Jurkat, Clone E6-1 (cell line): ENCODE results near the gene DFFA. TPM values are rescaled to one million over a fixed set of nuclear protein-coding genes. Genes with fewer than 3 reads are reported as not detected.

ENCODE experiments used
- DNase-seq: peaks from one replicate; pipeline ENCODE4 v3.0.0-alpha.2; 2011; ENCODE audit warnings: low read depth, low spot score
- H3K4me3 ChIP-seq: 2 replicates; pipeline ENCODE4 v1.5.1; 2011; ENCODE audit warnings: mild to moderate bottlenecking, low read length, control low read depth, moderate library complexity
- polyA plus RNA-seq: library from polyadenylated mRNA; unstranded; fragments of >200 nt; gene quantifications from one replicate; pipeline ENCODE4 v1.2.1, GENCODE V29; 2012; ENCODE audit warnings: missing spikeins; ENCODE audit not compliant: insufficient read length, insufficient read depth

The DFFA gene, protein sequence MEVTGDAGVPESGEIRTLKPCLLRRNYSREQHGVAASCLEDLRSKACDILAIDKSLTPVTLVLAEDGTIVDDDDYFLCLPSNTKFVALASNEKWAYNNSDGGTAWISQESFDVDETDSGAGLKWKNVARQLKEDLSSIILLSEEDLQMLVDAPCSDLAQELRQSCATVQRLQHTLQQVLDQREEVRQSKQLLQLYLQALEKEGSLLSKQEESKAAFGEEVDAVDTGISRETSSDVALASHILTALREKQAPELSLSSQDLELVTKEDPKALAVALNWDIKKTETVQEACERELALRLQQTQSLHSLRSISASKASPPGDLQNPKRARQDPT
- 50.4 TPM for polyA plus RNA-seq

DNA sequence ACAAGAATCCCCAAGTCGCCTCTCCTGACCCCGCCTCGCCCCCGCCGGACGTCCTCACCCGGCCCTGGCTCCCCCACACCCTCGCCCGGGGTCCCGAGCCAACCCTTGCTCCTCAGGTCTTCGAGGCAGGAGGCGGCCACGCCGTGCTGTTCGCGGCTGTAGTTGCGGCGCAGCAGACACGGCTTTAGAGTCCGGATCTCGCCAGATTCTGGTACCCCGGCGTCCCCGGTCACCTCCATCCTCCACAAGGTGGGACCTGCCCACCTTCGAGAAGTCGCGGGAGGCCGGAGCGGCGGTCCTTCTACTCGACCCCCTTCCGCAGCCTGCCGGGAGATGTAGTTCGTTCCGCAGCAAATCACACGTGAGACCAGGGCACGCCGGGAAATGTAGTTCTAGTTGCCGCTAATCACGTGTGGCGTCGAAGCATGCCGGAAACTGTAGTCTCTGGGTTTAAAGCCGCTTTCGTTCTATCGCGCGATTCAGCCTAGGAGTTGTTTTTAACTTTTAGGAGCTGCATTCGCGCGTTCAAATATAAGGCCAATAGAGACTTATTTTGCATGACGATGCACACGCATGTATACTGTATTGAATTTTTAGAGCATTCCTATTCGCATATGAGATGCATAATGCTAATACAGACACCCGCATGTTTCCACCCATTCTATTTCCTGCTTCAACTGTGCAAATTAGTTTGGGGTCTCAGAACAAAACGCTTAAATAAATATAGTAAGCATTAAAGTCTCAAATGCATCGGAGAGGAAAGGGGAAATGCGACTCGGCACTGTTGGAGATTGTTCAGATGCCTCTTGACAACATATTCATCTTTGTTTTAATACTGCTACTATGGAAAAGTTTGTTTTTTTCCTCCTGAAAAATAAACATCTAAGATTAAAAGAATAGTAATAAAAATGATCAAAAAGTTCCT is at the start of gene DFFA:
Gene DFFA (minus strand): TSS at position 310 of the 925 bp plus-strand sequence. CDS start 71 bp downstream, at position 239.
- DNase-seq, result peak; percentile 96
- H3K4me3 ChIP-seq, result peak within 1 kb of the TSS; percentile 84

DNA sequence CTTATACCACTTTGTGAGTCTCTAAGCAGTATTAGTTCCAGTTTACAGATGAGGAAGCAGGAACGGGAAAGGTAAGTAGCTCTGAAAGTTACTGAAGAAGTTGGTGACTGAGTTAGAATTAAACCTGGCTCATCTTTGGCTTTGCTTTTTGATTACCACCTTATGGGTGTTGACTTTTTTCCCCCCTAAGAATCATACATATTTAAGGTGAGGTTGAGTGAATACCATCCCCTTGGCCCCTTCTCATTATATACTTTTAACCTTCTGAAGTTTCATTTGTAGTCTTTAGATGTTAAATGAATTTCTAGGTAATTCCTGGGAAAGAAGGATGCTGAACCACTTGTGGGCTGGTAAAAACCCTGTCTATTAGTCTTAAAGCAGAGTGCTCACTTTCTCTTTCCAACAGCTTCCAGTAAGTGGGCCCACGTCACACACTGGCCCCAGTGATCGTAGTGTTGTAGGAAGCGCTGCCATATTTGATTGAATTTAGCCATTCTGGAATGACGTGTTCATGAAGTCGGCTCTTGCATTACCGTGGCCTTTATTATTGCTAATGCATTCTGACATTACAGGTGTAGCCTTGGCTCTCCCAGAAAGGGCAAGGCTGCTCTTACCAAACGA is 49.3 kb upstream of the DFFA start:
- DNase-seq, result no peak
- no peak overlapping the region for H3K4me3 ChIP-seq

DNA sequence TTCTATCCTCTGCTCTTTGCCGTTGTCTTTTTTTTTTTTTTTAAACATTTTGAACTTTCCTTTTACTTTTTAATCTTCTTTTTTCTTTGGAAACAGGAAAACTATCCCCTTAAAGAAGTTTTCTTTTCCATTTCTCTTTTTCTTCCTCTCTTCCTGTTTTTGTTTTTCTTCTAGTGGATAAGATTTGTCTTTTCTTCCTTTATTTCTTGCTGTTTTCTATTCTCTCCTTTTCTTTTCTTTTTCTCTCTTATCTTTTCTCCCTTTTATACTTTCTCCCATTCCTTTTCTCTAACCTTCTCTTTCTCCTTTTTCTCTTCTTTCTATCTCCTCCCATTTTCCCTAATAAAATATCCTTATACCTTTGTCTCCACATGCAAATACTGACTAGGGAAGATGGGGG is 48.6 kb upstream of the DFFA start:
- DNase-seq, result no peak
- no peak overlapping the region for H3K4me3 ChIP-seq

DNA sequence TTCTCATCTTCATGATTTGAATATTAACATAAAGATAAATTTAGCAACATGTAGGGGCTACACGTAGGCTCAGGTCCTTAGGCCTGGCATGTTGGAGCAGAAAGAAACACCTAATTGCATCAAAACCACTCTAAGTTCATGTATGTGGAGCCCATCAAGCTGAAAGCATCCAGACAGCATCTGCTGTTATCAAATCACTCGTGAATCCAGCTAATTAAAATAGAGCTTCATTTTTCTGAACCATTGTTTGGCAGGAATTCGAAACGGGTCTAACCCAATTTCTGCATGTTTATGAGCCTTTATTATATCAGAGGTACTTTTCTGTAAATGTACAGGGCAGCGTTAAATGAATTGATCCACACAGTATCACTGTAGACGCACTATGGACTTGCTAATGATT is 48.2 kb upstream of the DFFA start:
- no peak for DNase-seq
- H3K4me3 ChIP-seq, result no peak overlapping the region

DNA sequence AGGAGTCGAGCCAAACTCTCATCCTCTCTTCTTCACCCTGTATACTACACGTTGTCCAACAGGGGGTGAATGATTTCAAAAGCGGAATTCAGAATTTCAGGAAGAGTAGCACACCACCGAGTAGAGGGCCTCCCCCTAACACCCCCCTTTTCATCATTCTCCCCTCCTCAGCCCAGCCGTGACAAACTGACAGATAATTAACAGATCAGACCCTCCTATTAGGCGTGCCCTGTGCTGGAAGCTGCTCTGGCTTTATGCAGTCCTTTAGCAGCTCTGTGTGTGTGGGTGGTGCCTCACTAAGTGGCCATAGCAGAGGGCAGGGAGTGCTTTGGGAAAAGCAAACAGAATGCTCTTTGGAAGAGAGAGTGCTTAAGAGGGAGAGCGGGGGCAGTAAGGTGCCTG is 46.7 kb upstream of the DFFA start:
- H3K4me3 ChIP-seq, result no peak overlapping the region
- no peak for DNase-seq

DNA sequence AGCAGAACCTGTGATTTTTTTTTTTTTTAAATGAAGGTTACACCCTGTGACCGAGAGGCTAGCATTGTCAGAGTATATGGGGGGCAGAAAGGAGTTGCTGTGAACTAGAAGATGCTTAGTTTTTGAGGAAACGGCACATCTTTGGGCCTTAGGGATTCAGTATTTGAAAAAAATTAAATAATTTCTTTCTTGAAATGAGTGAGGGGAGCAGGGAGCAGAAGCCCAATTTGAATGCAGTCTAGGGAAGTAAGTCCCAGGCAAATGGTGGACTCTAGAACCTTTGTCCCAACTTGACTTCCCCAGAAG is 45.3 kb upstream of the DFFA start:
- DNase-seq, result no peak
- H3K4me3 ChIP-seq, result no peak overlapping the region

DNA sequence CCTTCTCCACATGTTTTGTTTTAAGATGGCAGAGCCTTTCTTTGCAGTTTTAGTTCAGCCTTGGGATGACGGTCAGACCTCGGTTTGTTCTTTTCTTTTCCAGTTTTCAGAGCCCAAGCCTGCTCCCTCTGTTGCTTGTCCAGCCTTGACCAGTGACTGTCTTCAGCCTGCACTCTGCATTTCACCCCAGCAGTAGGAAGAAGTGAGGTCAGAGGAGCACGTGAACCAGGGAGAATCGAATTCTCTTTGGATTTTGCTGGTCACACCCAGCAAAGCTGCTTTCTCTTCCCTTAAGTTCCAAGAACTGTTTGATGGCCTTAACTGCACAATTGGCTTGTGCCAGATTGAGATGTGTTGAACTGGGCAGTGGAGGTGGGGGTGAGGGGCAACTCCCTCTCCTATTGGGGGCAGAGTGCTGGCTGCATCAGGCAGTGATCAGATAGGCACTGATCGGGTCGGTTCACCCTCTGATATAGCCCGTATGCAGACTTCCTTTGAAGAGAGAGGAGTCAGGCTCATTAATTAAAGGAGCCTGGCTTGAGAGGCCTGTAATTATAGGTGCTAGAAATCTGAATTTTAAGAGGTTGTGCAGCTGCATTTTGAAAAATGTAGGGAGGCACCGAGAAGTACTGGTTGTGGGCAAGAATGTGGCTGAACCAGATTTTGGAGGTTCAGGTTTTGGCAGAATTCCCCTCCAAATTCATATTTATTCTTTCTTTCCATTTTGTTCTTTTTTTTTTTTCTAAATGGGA is 44.8 kb upstream of the DFFA start:
- DNase-seq, result no peak
- no peak overlapping the region for H3K4me3 ChIP-seq

DNA sequence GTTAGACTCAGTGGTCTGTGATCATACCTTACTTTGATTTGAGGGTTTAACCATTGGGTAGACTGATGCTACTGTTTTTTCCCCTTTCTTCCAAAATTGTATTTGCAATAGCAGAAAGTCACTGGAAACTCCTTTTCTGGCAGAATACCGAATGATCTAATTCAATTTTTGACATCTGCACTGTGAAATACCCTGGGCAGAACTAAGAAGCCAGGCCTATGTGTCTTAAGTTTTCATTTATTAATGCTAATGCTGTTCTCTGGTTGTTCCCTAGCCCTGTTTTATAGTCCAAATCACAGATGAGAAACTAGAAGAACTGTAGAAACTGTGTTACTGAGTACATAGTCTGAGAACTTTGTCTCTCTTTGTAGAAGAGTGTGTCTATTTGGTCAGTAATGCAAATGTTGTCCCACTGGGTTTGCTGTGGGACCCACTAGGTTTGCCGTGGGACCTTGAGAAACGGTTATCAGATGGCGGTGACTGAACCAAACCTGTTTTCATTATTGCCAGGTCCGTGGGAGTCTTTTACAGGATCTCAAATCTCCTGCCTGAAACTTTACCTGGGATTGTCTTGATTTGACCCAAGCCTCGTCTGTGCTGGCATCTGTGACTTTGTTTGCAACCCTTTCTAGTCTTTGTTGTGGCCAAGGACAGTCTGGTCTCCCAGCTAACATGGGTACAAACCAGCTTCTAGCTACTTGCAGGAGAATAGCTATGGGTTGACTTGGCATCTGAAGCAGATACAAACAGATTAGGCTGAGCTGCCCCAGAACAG is 43.8 kb upstream of the DFFA start:
- H3K4me3 ChIP-seq, result no peak overlapping the region
- no peak for DNase-seq

DNA sequence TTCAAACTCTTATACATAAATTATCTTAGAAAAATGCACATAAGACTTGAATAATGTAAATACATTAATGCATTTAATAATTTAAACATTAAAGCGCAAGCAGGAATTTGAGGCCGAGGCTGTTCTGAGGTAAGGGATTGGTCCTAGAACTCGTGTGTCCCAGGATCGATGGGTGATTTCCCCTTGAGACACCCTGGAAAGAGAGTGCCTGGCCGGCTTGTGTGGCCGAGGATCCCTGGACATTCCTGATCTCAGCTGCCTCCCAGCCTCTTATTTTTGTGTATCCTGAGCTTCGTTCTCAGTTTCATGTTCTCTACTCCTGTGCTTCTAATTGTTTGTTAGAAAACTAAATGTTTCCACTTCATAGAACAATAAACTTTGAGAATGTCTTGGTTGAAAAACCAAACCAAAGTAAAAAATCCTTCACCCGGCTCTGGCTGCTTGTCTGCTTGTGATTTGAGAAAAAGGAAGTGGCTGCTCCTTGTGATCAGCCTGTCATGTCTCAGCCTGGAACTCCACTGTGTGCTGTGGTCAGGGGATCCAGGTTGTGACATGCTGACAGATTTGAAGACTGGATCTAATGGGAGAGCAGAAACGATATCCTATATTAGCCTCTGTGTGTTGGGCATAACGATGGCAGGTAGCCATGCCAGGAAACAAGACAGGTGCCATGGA is 43.1 kb upstream of the DFFA start:
- peak; percentile 56 for DNase-seq
- H3K4me3 ChIP-seq, result no peak overlapping the region

DNA sequence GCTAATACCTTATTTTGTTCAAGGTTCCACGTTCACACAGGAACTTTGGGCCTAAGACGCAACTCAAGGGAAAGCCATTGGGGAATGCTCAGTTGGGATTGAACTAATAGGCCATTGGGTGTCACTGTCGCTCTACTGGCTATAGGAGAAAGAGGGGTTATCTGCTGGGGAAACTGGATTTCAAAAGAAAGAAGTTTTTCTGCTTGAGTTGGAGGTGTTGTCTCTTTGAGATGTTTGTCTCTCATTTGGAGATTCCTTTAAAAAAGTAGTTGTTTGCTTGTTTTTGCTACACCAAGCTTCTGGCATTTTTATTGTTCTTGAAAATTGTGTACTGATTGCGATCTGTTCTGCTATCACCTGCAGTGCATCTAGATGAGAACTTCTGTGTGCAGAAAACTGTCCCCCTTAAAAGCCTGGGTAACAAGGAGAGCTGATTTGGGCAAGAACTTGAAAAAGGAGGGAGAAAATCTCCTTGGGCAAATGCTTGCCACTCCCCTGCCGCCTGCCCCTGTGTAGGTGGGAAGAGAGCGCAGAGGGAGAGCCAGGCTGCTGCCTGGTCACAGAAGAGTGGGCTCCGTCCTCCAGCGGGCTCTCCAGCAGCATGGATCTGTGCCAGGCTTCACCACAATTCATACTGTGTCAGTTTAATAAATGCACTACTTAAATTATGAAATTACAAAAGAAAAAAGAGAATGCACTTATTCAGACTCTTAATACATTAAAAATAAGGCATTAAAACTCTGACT is 42.3 kb upstream of the DFFA start:
- DNase-seq, result no peak
- no peak overlapping the region for H3K4me3 ChIP-seq

DNA sequence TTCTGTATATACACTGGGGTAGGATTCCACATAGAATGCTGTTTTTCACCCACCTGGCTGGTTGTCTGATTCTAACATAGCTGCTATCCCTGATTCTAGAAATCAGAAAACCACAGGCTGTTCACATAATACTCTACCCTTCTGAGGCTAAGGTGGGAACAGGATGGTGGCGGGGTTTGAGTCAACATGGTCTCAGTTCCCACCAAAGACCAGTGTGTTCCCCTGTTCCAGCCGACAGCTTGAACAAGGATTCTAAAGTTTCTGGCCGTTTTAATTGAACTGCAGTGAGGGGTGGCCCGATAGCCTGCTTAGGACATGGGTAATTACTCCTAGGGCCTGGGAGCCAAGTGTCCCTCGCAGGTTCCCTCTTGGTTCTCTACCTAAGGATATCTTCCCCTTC is 40.9 kb upstream of the DFFA start:
- H3K4me3 ChIP-seq, result no peak overlapping the region
- peak; percentile 49 for DNase-seq

DNA sequence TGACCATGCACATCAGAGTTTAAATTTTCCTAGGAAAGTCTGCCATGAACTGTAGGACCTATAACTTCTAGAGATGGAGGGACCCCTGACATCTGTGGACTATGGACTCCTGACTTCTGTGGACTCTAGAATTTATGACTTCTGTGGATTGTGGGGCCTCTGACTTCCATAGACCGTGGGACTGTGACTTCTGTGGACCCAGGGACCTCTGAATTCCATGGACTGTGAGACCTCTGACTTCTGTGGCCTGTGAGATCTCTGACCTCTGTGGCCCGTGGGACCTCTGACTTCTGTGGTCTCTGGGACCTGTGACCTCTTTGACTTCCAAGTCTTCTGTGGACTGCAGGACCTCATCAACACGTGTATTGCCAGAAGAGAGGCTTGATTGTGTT is 39.2 kb upstream of the DFFA start:
- H3K4me3 ChIP-seq, result peak overlapping the region; percentile 44
- no peak for DNase-seq

DNA sequence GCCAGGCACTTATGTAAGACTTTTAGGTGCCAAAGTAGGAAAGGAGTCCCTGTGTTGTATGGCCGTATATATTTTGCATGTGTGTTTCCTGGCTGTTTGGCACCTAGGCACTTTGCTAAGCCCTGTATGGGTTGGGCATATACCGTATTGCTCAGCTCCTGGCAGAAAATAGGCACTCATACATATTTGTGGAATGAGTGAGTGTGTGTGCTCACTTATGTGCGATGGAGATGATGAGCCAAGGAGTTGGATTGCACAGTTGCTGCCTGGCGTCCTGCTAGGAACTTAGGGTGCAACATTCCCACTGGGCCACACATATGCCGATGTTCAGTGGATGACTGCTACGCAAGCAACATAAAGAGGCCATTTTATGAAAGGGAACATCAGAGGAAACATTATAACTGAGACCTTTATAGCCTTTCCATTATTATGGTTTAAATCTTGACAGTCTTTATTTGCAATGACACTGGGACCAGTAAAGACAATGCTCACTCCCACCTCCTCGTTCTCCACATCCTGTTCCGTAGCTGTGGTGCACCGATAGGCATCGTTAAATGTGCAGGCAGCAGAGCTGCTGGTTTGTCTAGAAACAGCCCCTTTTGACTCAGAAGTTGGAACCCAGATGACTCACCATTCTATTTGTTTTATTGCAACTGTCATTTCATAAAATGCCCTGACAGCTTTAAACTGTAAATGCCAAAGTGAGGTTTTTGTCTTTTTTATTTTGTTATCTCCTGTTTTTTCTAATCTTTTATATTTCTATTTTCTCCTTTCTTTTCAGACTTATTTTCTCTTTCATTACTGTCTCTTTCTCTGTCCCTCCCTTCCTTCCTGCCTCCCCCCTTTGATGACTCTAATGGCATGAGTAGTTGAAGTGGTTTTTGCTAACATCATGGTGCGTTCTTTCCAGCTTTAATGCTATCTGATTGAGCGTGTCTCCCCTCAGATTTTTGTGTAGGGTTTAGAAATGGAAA is 38.5 kb upstream of the DFFA start:
- peak; percentile 95 for DNase-seq
- H3K4me3 ChIP-seq, result peak overlapping the region; percentile 44

DNA sequence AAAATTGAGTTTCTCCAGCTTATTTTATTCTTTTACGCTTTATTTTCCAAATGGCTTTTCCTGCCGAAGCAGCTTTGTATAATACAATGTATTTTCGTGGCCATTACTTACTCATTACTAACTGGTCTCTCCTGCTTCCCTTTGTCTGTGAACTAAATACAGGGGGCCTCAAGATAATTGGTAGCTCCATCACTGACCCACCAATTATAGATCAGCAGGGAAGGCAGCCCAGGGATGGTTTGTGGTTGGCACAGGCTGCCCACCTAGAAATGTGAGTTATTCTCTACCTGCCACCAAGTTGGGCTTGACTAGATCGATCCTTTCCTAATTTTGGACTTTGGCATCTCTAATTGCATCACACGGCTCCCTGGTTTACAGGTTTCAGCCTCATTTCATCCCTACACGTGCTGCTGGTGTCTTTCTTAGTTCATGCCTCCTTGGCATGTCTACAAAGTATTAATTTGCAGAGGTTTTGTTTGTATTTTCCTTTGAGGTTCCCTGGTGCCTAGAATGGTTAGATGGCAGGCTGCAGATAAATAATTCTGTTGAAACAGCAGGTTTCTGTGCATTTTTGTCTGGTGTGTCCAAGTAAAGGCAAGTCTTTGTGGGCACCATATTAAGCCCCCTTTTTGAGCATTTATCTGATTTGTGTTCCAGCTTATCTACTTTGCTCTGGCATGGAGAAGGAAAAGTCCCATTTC is 37.6 kb upstream of the DFFA start:
- DNase-seq, result peak; percentile 22
- peak overlapping the region; percentile 44 for H3K4me3 ChIP-seq

DNA sequence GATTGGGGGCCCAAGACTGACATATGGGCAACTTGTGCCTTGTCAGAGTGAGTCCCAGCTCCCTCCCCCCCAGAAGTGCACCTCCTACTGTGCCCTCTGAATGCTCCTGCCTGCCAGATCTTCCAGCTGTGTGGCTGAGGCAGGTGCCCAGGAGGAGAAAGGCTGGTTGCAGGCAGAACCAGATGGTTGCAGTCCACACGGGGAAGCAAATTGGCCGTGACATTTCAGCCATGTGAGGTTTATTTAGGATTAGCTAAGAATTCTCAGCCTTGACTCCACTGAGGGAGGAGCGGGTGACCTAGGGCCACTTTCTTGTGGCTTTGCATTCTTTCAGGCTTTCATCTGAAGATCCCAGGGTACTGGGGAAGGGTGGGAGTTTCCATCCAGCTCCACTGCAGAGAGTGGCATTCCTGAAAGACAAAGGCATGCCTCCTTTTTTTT is 36.2 kb upstream of the DFFA start:
- DNase-seq, result no peak
- H3K4me3 ChIP-seq, result no peak overlapping the region
